NCI-H345 (cell line): ENCODE measurements around the gene GAS6.
"Not testable (repeated sequence)": the region's sequence is repeated elsewhere in the genome, so short reads cannot be mapped to it uniquely, and the experiment has no call there.

Source experiments
- DNase-seq: peaks from one replicate; lab custom pipeline; 2025; lab: John Stamatoyannopoulos, UW

GAS6 gene

GRCh38 chr13:113806104-113806471 lies 57.8 kb downstream of the GAS6 start:
- DNase-seq, result no peak

- no peak for DNase-seq
Measured at GRCh38 chr13:113805431-113806103, 58.3 kb downstream of the GAS6 start.

- DNase-seq, result no peak
Measured at GRCh38 chr13:113804703-113805430, 59.0 kb downstream of the GAS6 start.

- DNase-seq, result no peak
Measured at GRCh38 chr13:113804017-113804702, 59.7 kb downstream of the GAS6 start.

- DNase-seq, result no peak
Measured at GRCh38 chr13:113803409-113804016, 60.4 kb downstream of the GAS6 start.

- DNase-seq, result no peak
Measured at GRCh38 chr13:113802761-113803160, 61.1 kb downstream of the GAS6 start.

- DNase-seq, result no peak
Measured at GRCh38 chr13:113802090-113802531, 61.8 kb downstream of the GAS6 start.

- DNase-seq, result no peak
Measured at GRCh38 chr13:113801289-113801961, 62.5 kb downstream of the GAS6 start.

- no peak for DNase-seq
Measured at GRCh38 chr13:113800576-113800926, 63.3 kb downstream of the GAS6 start.

- no peak for DNase-seq
Measured at GRCh38 chr13:113798200-113798811, 65.6 kb downstream of the GAS6 start.

- DNase-seq, result no peak
Measured at GRCh38 chr13:113796964-113797676, 66.8 kb downstream of the GAS6 start.

- DNase-seq, result no peak
Measured at GRCh38 chr13:113796211-113796963, 67.5 kb downstream of the GAS6 start.

- DNase-seq, result not testable (repeated sequence)
Measured at GRCh38 chr13:113795362-113795761, 68.5 kb downstream of the GAS6 start.

- DNase-seq, result no peak
Measured at GRCh38 chr13:113794764-113795173, 69.1 kb downstream of the GAS6 start.

GRCh38 chr13:113794086-113794485 lies 69.8 kb downstream of the GAS6 start:
- no peak for DNase-seq

GRCh38 chr13:113793718-113794085 lies 70.2 kb downstream of the GAS6 start:
- DNase-seq, result no peak

- no peak for DNase-seq
Measured at GRCh38 chr13:113792886-113793717, 70.8 kb downstream of the GAS6 start.

GRCh38 chr13:113792236-113792770 lies 71.6 kb downstream of the GAS6 start:
- DNase-seq, result no peak

- DNase-seq, result no peak
Measured at GRCh38 chr13:113791761-113792160, 72.1 kb downstream of the GAS6 start.
